Spleen (tissue), 7 donors: ENCODE results near the gene UTP25.

Experiments used
- CTCF ChIP-seq, 11 experiments: fragments of 200-600 bp in 7 of 11; fragments of 450-650 bp in 4 of 11; sonication (generic) in 4 of 11; IDR thresholded peaks in 8 of 11; conservative IDR thresholded peaks in 3 of 11; 1 replicate in 7 of 11; 2 replicates in 4 of 11; pipeline versions ENCODE4 v1.4.0 to v1.8.0; 2016 to 2021; ENCODE audit warnings: antibody characterized with exemption in 11 of 11, inconsistent platforms in 4 of 11, mild to moderate bottlenecking in 1 of 11
- POLR2A ChIP-seq, 3 donors: fragments of 450-650 bp; IDR thresholded peaks; one replicate each; pipeline ENCODE4 v1.5.1; 2017; ENCODE audit warnings: antibody characterized with exemption in 3 of 3, mild to moderate bottlenecking in 1 of 3
- POLR2AphosphoS5 ChIP-seq, 3 donors: sonication (generic); formaldehyde crosslinking; IDR thresholded peaks; one replicate each; pipeline ENCODE4 v1.5.1; 2017; ENCODE audit warnings: antibody characterized with exemption in 3 of 3
- donor health status: DM: no; HTN: no; CAD: no; lungs with moderate emphysema.
- donor health status: DM: no; HTN: no; CAD: no.
- donor health status: DM: no; HTN: no; CAD: no.

- TF ChIP-seq CTCF (IDR thresholded peaks at IDR 0.05 in 8 of 11, conservative IDR thresholded peaks at IDR 0.05 in 3 of 11) (no peak), POLR2AphosphoS5 (IDR thresholded peaks at IDR 0.05) (no peak), POLR2A (IDR thresholded peaks at IDR 0.05) (no peak)
Observed at GRCh38 chr1:209880031-209880430, 52.3 kb downstream of the UTP25 start.
